Stimulated activated CD4-positive, alpha-beta T cell treated with anti-CD3 and anti-CD28 coated beads, Interleukin-4, amount 100 ng/mL, for 1 hour (primary cell): Measurements from ENCODE around the gene MAP3K14.
"Not testable (repeated sequence)": the region's sequence is repeated elsewhere in the genome, so short reads cannot be mapped to it uniquely, and the experiment has no call there.

Experiments
- DNase-seq: peaks from one replicate; pipeline ENCODE4 v3.0.0-alpha.2; 2020

The MAP3K14 gene

GRCh38 chr17:45314741-45315647, 1.8 kb downstream of the MAP3K14 start:
- no peak for DNase-seq

- no peak for DNase-seq
Observed at GRCh38 chr17:45313996-45314740, 2.7 kb downstream of the MAP3K14 start.

- DNase-seq, result no peak
Observed at GRCh38 chr17:45313421-45313771, 3.4 kb downstream of the MAP3K14 start.

GRCh38 chr17:45312477-45313420, 4.1 kb downstream of the MAP3K14 start:
- no peak for DNase-seq

GRCh38 chr17:45311760-45312476, 4.9 kb downstream of the MAP3K14 start:
- peak; percentile 79 for DNase-seq

GRCh38 chr17:45311401-45311759, 5.4 kb downstream of the MAP3K14 start:
- no peak for DNase-seq

- DNase-seq, result no peak
Observed at GRCh38 chr17:45310380-45311324, 6.2 kb downstream of the MAP3K14 start.

- DNase-seq, result no peak
Observed at GRCh38 chr17:45309400-45309799, 7.4 kb downstream of the MAP3K14 start.

- DNase-seq, result no peak
Observed at GRCh38 chr17:45308840-45309239, 8.0 kb downstream of the MAP3K14 start.

- no peak for DNase-seq
Observed at GRCh38 chr17:45308016-45308365, 8.8 kb downstream of the MAP3K14 start.

GRCh38 chr17:45307290-45308015, 9.4 kb downstream of the MAP3K14 start:
- DNase-seq, result no peak

- DNase-seq, result no peak
Observed at GRCh38 chr17:45306623-45307022, 10.2 kb downstream of the MAP3K14 start.

- no peak for DNase-seq
Observed at GRCh38 chr17:45306094-45306493, 10.7 kb downstream of the MAP3K14 start.

GRCh38 chr17:45305530-45306087, 11.2 kb downstream of the MAP3K14 start:
- DNase-seq, result no peak

- DNase-seq, result peak; percentile 29
Observed at GRCh38 chr17:45302649-45303173, 14.1 kb downstream of the MAP3K14 start.

GRCh38 chr17:45302220-45302619, 14.6 kb downstream of the MAP3K14 start:
- DNase-seq, result not testable (repeated sequence)

- DNase-seq, result no peak
Observed at GRCh38 chr17:45301674-45302073, 15.1 kb downstream of the MAP3K14 start.

- DNase-seq, result no peak
Observed at GRCh38 chr17:45300060-45300751, 16.6 kb downstream of the MAP3K14 start.

- no peak for DNase-seq
Observed at GRCh38 chr17:45299361-45299760, 17.5 kb downstream of the MAP3K14 start.
